Measurements from ENCODE around the gene SCYGR2. TPM values are rescaled to one million over a fixed set of nuclear protein-coding genes. Genes with fewer than 3 reads are reported as not detected.

The SCYGR2 gene
- total RNA-seq, 3 donors from 2014 or later = not detected

GRCh38 chr2:227582369-227582768, 16.3 kb upstream of the SCYGR2 start:
- ATAC-seq = no peak
- intact Hi-C loops (cut with DNase I, micrococcal nuclease) = no loop called here
- Histone ChIP-seq H3K4me3 (no peak overlapping the region), H3K36me3 (ENCODE audit: low read depth) (no peaks in the 10 kb centered on the region), H3K9me3 (peaks cover 13% of the 10 kb centered on the region), H3K4me1 (ENCODE audit: low read depth) (peaks cover 7% of the 10 kb centered on the region)
- TF ChIP-seq CTCF (IDR thresholded peaks at IDR 0.05) = no peak
- DNase-seq = no peak

- intact Hi-C loops (cut with DNase I, micrococcal nuclease) = no loop called here
- Histone ChIP-seq H3K9me3 (no peaks in the 10 kb centered on the region), H3K36me3 (ENCODE audit: low read depth) (no peaks in the 10 kb centered on the region), H3K4me3 (no peak overlapping the region), H3K4me1 (ENCODE audit: low read depth) (no peaks in the 10 kb centered on the region)
- ATAC-seq (peak; percentile 25), DNase-seq (no peak)
- no peak for TF ChIP-seq CTCF (IDR thresholded peaks at IDR 0.05)
Observed at GRCh38 chr2:227592694-227593387, 5.9 kb upstream of the SCYGR2 start.

- ATAC-seq (no peak), DNase-seq (no peak)
- no peak overlapping the region for H3K4me3 ChIP-seq
- no peaks in the 10 kb centered on the region for H3K36me3 ChIP-seq (ENCODE audit: low read depth)
- no peaks in the 10 kb centered on the region for H3K9me3 ChIP-seq
- no peaks in the 10 kb centered on the region for H3K4me1 ChIP-seq (ENCODE audit: low read depth)
- TF ChIP-seq CTCF (IDR thresholded peaks at IDR 0.05) = no peak
- intact Hi-C loops (cut with DNase I, micrococcal nuclease) = no loop called here
Observed at GRCh38 chr2:227595797-227596196, 2.9 kb upstream of the SCYGR2 start.

GRCh38 chr2:227597036-227597435, 1.7 kb upstream of the SCYGR2 start:
- Histone ChIP-seq H3K9me3 (no peaks in the 10 kb centered on the region), H3K36me3 (ENCODE audit: low read depth) (no peaks in the 10 kb centered on the region), H3K4me1 (ENCODE audit: low read depth) (no peaks in the 10 kb centered on the region), H3K4me3 (no peak overlapping the region)
- ATAC-seq (no peak), DNase-seq (no peak)
- no peak for TF ChIP-seq CTCF (IDR thresholded peaks at IDR 0.05)
- intact Hi-C loops (cut with DNase I, micrococcal nuclease) = no loop called here

GRCh38 chr2:227597998-227598397, 695 bp upstream of the SCYGR2 start:
- no peaks in the 10 kb centered on the region for H3K36me3 ChIP-seq (ENCODE audit: low read depth)
- no peak for ATAC-seq
- peaks cover 8% of the 10 kb centered on the region for H3K4me1 ChIP-seq (ENCODE audit: low read depth)
- intact Hi-C loops (cut with DNase I, micrococcal nuclease) = no loop called here
- H3K9me3 ChIP-seq = no peaks in the 10 kb centered on the region
- no peak for TF ChIP-seq CTCF (IDR thresholded peaks at IDR 0.05)
- H3K4me3 ChIP-seq = no peak overlapping the region
- DNase-seq = no peak

DNA sequence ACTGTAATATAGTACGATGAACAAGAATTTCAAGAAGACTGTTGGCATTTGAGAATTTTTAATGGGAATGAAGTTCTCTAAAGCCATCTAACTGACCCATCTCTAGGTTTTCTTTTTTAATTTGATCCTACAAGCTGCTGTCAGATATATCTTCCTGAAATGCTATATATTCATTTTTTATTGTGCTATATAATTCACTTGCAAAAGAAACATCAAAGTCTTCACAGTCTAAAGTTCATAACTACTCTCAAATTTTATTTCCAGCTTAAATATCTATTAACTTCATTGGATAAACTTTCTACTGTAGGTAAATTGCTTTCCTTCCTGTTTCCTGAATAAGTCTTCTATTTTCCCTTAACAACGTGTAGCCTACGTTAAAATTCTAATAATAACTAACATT, 3.7 kb downstream of the SCYGR2 start:
- Histone ChIP-seq H3K4me1 (ENCODE audit: low read depth) (peaks cover 8% of the 10 kb centered on the region), H3K4me3 (no peak overlapping the region), H3K36me3 (ENCODE audit: low read depth) (no peaks in the 10 kb centered on the region), H3K9me3 (no peaks in the 10 kb centered on the region)
- peak; percentile 50 for ATAC-seq
- DNase-seq = no peak
- intact Hi-C loops (cut with DNase I, micrococcal nuclease) = no loop called here
- TF ChIP-seq CTCF (IDR thresholded peaks at IDR 0.05) = no peak
